ENCODE data around the gene DNAJC22. TPM values are rescaled to one million over a fixed set of nuclear protein-coding genes. Genes with fewer than 3 reads are reported as not detected.

DNAJC22 gene
- polyA plus RNA-seq, 1 of the 3 experiments (the other 2 are of a cell fraction) = 4.5 TPM

DNA sequence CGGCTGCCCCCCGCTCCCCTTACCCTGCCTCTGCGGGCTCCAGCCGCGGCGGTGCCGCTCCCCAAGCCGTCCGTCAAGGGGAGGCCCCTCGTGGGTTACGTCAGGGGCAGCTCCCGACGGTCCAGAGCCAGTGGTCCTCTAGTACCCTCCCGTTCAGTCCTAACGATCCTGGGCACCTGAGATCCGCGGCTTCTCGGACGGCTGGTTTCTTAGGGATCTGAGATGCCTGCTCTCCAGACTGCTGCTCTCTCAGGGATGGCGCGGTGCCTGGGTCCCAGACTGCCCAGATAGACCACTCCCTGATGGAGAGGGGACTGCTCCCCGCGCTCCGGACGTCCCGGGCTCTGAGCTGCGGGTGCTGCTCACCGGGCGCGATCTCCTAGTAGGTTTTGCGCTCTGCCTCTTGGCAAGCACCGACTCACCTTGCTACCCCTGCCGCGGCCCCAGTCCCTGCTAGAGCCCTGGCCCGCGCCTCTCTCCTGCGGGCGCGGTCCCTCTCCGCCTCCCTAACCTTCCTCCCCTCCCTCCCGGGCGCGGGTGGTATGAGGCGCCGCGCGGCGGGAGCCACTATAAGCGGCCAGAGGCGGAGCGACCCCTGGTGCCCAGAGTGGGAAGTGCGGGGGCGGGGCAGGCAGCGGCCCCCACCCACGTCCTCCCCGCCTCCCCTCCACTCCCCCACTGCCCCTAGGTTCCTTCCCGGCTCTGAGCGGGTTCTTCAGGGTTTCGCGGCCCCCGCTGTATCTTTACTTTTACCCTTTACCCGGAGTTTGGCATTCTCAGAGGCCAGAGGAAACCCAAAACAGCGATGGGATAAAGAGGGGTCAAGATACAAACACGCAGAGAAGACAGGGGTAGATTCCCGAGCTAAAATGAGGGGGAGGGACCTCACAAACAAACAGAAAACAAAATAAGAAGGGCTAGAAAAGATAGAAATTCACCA is 9.8 kb upstream of the DNAJC22 start, which contains the start of gene C1QL4 (continued):
- TF ChIP-seq PBX3 (IDR thresholded peaks at IDR 0.05) (no peak), SMC3 (IDR thresholded peaks at IDR 0.05; ENCODE audit: low read depth, low read length) (peak; percentile 47; the same call in 1 of the 2 replicates), GATA2 (CRISPR knock-in tag; IDR thresholded peaks at IDR 0.05) (no peak), RCOR1 (IDR thresholded peaks at IDR 0.05; ENCODE audit: low read length) (0 out of 2 replicates have a peak, but pooled peaks have one; percentile 28)

DNA sequence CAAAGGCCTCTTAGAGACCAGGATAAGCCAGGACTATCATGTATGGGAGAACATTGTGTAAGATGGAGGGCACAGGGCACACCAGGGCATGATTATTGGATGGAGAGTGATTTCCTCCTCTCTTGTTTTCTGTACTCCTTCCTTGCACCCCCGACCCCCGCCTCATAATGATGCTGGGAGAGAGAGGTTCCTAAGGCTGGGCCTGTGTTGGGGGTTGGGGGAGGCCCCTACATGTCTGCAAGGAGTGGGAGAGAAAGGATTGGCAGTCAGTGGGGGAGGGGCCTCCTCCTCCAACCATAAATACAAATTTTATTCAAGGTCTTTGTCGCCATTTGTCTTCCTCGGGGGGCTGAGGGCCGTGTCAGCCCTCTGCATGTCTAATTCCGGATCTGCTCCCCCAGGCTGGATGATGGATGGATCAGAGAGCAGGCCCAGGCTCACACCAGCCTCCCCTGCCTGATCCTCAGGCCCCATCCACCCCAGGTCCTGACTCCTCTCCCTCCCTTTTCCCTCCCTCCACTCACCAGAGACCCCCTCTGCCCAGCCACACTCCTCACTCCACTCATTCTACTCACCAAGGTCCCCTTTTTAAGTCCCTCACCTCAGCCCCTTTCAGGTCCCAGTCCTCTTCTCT is 7.7 kb upstream of the DNAJC22 start:
- H3K4me3 ChIP-seq (ENCODE audit: low read depth in 2 of 2, low read length in 1 of 2) = no peak overlapping the region

GRCh38 chr12:49339464-49339861 is 7.2 kb upstream of the DNAJC22 start:
- Histone ChIP-seq H3K4me3 (ENCODE audit: low read depth in 2 of 2, low read length in 1 of 2) (no peak overlapping the region), H2AFZ (ENCODE audit: low read depth) (no peak overlapping the region), H4K20me1 (ENCODE audit: insufficient read depth) (no peaks in the 10 kb centered on the region), H3K9me2 (no peaks in the 10 kb centered on the region), H3K4me1 (ENCODE audit: control insufficient read depth in 1 of 2, insufficient read depth in 2 of 2, low read depth in 1 of 2, low read length in 1 of 2) (peaks cover 0 to 21% of the 10 kb centered on the region in 2 experiments; a peak in 1 of 4 replicates), H3K9me3 (no peaks in the 10 kb centered on the region), H3K79me2 (ENCODE audit: insufficient read depth) (no peaks in the 10 kb centered on the region), H3K9ac (no peak overlapping the region), H3K27me3 (ENCODE audit: insufficient read depth) (no peaks in the 10 kb centered on the region), H3K27ac (ENCODE audit: low read depth in 2 of 2, low read length in 1 of 2) (no peak overlapping the region), H3F3A (replicated peaks; ENCODE audit: insufficient read depth) (peaks cover 17% of the 10 kb centered on the region), H3K4me2 (no peak overlapping the region), H3K36me3 (replicated peaks in 1 of 2; ENCODE audit: control insufficient read depth in 1 of 2, insufficient read depth in 2 of 2, low read length in 1 of 2) (no peaks in the 10 kb centered on the region)
- ChIA-PET CTCF (interaction anchor here (0.9 to 15.9 kb wide), 4 partner anchors 7 to 46 kb away, joined by 3 to 658 read pairs (median 36); partner anchors contain the start of genes DNAJC22 and PRPH), POLR2A (interaction anchor here (0.6 kb wide), 1 partner anchor 141 kb away, joined by 3 read pairs; no protein-coding TSS in a partner anchor)
- TF ChIP-seq NRF1 (IDR thresholded peaks at IDR 0.05; ENCODE audit: low read depth, low read length) (no peak), EP300 (IDR thresholded peaks at IDR 0.05; ENCODE audit: borderline replicate concordance in 1 of 2, low read depth in 1 of 2, low read length in 1 of 2) (no peak), EZH2phosphoT487 (IDR thresholded peaks at IDR 0.05; ENCODE audit: borderline replicate concordance, low read depth) (no peak), IRF3 (IDR thresholded peaks at IDR 0.05; ENCODE audit: low read depth, low read length) (no peak), RFX5 (IDR thresholded peaks at IDR 0.05; ENCODE audit: low read length) (no peak), PBX3 (IDR thresholded peaks at IDR 0.05) (no peak)
- TF ChIP-seq, protein P1, sequence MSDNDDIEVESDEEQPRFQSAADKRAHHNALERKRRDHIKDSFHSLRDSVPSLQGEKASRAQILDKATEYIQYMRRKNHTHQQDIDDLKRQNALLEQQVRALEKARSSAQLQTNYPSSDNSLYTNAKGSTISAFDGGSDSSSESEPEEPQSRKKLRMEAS (IDR thresholded peaks at IDR 0.05; ENCODE audit: low read depth) = no peak
- TF ChIP-seq, protein P2, sequence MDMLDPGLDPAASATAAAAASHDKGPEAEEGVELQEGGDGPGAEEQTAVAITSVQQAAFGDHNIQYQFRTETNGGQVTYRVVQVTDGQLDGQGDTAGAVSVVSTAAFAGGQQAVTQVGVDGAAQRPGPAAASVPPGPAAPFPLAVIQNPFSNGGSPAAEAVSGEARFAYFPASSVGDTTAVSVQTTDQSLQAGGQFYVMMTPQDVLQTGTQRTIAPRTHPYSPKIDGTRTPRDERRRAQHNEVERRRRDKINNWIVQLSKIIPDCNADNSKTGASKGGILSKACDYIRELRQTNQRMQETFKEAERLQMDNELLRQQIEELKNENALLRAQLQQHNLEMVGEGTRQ (IDR thresholded peaks at IDR 0.05; ENCODE audit: borderline replicate concordance, low read depth, low read length) = no peak
- 67% methylated on average over 5 of the region's 5 CpGs for WGBS (ENCODE audit: low lambda C conversion rate)
- peak; percentile 30 for DNase-seq

More for the DNA sequence above, 7.7 kb upstream of the DNAJC22 start:
- H3K36me3 ChIP-seq (replicated peaks in 1 of 2; ENCODE audit: control insufficient read depth in 1 of 2, insufficient read depth in 2 of 2, low read length in 1 of 2) = no peaks in the 10 kb centered on the region
- DNase-seq = no peak
- H4K20me1 ChIP-seq (ENCODE audit: insufficient read depth) = no peaks in the 10 kb centered on the region
- H3K9ac ChIP-seq = no peak overlapping the region
- ChIA-PET POLR2A (interaction anchor here (2.6 kb wide), 1 partner anchor 16 kb away, joined by 8 read pairs; the partner anchor contains the start of gene TROAP), CTCF (interaction anchor here (0.9 to 15.9 kb wide), 5 partner anchors 8 to 275 kb away, joined by 3 to 658 read pairs (median 9); partner anchors contain the start of genes DNAJC22 and PRPH)
- peaks cover 0 to 21% of the 10 kb centered on the region in 2 experiments; a peak in 1 of 4 replicates for H3K4me1 ChIP-seq (ENCODE audit: control insufficient read depth in 1 of 2, insufficient read depth in 2 of 2, low read depth in 1 of 2, low read length in 1 of 2)
- TF ChIP-seq EP300 (IDR thresholded peaks at IDR 0.05; ENCODE audit: borderline replicate concordance in 1 of 2, low read depth in 1 of 2, low read length in 1 of 2) = no peak
- no peak for TF ChIP-seq TAF1 (IDR thresholded peaks at IDR 0.05; ENCODE audit: borderline replicate concordance, low read depth, low read length)
- TF ChIP-seq FOXJ3 (CRISPR knock-in tag; IDR thresholded peaks at IDR 0.05) = no peak
- no peak for TF ChIP-seq JUND (IDR thresholded peaks at IDR 0.05)
- H3F3A ChIP-seq (replicated peaks; ENCODE audit: insufficient read depth) = peaks cover 17% of the 10 kb centered on the region
- H3K9me2 ChIP-seq = no peaks in the 10 kb centered on the region
- H2AFZ ChIP-seq (ENCODE audit: low read depth) = no peak overlapping the region
- no peak overlapping the region for H3K27ac ChIP-seq (ENCODE audit: low read depth in 2 of 2, low read length in 1 of 2)
- no peaks in the 10 kb centered on the region for H3K79me2 ChIP-seq (ENCODE audit: insufficient read depth)
- no peak overlapping the region for H3K4me2 ChIP-seq
- no peaks in the 10 kb centered on the region for H3K9me3 ChIP-seq
- no peaks in the 10 kb centered on the region for H3K27me3 ChIP-seq (ENCODE audit: insufficient read depth)
- 68% methylated on average over 6 of the region's 6 CpGs for WGBS (ENCODE audit: low lambda C conversion rate)

Measured in SK-N-SH (cell line).